Activated T-cell treated with anti-CD3 and anti-CD28 coated beads for 24 hours (primary cell): ENCODE measurements around the gene SOX5.

Experiments
- DNase-seq: peaks from one replicate; pipeline ENCODE4 v3.0.0-alpha.2; 2020; ENCODE audit warnings: low read depth

SOX5 gene

GRCh38 chr12:23949348-23950209 lies at the start of gene SOX5:
TSS of gene SOX5 (minus strand) at chr12:23949670. CDS start at chr12:23949601, 69 bp downstream.
- no peak for DNase-seq

- no peak for DNase-seq
Observed at GRCh38 chr12:23987046-23987445, 37.6 kb upstream of the SOX5 start.

GRCh38 chr12:23980826-23981225 lies 31.4 kb upstream of the SOX5 start:
- DNase-seq = no peak

GRCh38 chr12:23964812-23965211 lies 15.3 kb upstream of the SOX5 start:
- DNase-seq = no peak

GRCh38 chr12:23959826-23960225 lies 10.4 kb upstream of the SOX5 start:
- no peak for DNase-seq

- no peak for DNase-seq
Observed at GRCh38 chr12:23954332-23954731, 4.9 kb upstream of the SOX5 start.

GRCh38 chr12:23952071-23952470 lies 2.6 kb upstream of the SOX5 start:
- DNase-seq = no peak

- DNase-seq = no peak
Observed at GRCh38 chr12:23950775-23951451, 1.4 kb upstream of the SOX5 start.

GRCh38 chr12:23950210-23950774 lies 822 bp upstream of the SOX5 start:
- DNase-seq = no peak

- DNase-seq = no peak
Observed at GRCh38 chr12:23948291-23948690, 1.2 kb downstream of the SOX5 start.

- no peak for DNase-seq
Observed at GRCh38 chr12:23947395-23947794, 2.1 kb downstream of the SOX5 start.

GRCh38 chr12:23945249-23945648 lies 4.2 kb downstream of the SOX5 start:
- no peak for DNase-seq

- DNase-seq = no peak
Observed at GRCh38 chr12:23944067-23944466, 5.4 kb downstream of the SOX5 start.

- DNase-seq = no peak
Observed at GRCh38 chr12:23942841-23943240, 6.6 kb downstream of the SOX5 start.

- DNase-seq = no peak
Observed at GRCh38 chr12:23941780-23942179, 7.7 kb downstream of the SOX5 start.

GRCh38 chr12:23938422-23938821 lies 11.0 kb downstream of the SOX5 start:
- no peak for DNase-seq

GRCh38 chr12:23931176-23931575 lies 18.3 kb downstream of the SOX5 start:
- DNase-seq = no peak

GRCh38 chr12:23930599-23930998 lies 18.9 kb downstream of the SOX5 start:
- DNase-seq = no peak

- no peak for DNase-seq
Observed at GRCh38 chr12:23929906-23930305, 19.6 kb downstream of the SOX5 start.

GRCh38 chr12:23927907-23928306 lies 21.6 kb downstream of the SOX5 start:
- DNase-seq = no peak

GRCh38 chr12:23921099-23921856 lies 28.2 kb downstream of the SOX5 start:
- DNase-seq = no peak

- DNase-seq = no peak
Observed at GRCh38 chr12:23911574-23911973, 37.9 kb downstream of the SOX5 start.
